GM13976 (cell line): Measurements from ENCODE around the gene TIMP4.

Source experiments
- DNase-seq: peaks from one replicate; pipeline ENCODE4 v3.0.0; 2012; ENCODE audit warnings: low spot score
- in situ Hi-C: fragments of 300-500 bp; cut with MboI; formaldehyde crosslinking; loops from one replicate; pipeline ENCODE4 v1.12.0; 2022; ENCODE audit warnings: low sequenced_read_pairs, mixed read lengths, inconsistent platforms; ENCODE audit not compliant: unreplicated experiment
- TF ChIP-seq, protein P1 (sequence below): IDR thresholded peaks from 2 replicates; pipeline ENCODE4 v1.5.1; 2012; ENCODE audit warnings: borderline replicate concordance, mild to moderate bottlenecking; ENCODE audit not compliant: insufficient read depth; ENCODE audit errors: extremely low read depth, missing control alignments, control extremely low read depth

The TIMP4 gene

DNA sequence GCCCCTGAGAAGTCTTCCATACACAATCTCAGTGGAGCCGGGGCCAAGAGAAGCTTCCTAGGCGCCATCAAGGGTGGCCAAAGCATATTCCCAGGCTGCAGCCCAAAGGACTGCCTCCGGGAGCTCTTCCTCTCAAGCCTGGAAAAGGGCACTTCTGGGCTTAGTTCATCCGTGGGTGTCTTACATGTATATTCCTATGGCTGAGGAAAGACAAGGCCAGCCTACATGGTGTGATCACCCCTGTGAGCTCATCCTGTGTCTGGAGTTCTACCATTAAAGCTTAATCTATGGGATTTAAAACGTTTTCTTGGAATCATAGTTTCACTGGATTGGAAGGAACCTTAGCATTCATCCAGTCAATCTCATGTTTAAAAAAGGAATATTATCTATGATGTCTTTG, 21.9 kb upstream of the TIMP4 start:
- TF ChIP-seq, protein P1, sequence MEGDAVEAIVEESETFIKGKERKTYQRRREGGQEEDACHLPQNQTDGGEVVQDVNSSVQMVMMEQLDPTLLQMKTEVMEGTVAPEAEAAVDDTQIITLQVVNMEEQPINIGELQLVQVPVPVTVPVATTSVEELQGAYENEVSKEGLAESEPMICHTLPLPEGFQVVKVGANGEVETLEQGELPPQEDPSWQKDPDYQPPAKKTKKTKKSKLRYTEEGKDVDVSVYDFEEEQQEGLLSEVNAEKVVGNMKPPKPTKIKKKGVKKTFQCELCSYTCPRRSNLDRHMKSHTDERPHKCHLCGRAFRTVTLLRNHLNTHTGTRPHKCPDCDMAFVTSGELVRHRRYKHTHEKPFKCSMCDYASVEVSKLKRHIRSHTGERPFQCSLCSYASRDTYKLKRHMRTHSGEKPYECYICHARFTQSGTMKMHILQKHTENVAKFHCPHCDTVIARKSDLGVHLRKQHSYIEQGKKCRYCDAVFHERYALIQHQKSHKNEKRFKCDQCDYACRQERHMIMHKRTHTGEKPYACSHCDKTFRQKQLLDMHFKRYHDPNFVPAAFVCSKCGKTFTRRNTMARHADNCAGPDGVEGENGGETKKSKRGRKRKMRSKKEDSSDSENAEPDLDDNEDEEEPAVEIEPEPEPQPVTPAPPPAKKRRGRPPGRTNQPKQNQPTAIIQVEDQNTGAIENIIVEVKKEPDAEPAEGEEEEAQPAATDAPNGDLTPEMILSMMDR: no peak
- in situ Hi-C loops: no loop called here
- no peak for DNase-seq

DNA sequence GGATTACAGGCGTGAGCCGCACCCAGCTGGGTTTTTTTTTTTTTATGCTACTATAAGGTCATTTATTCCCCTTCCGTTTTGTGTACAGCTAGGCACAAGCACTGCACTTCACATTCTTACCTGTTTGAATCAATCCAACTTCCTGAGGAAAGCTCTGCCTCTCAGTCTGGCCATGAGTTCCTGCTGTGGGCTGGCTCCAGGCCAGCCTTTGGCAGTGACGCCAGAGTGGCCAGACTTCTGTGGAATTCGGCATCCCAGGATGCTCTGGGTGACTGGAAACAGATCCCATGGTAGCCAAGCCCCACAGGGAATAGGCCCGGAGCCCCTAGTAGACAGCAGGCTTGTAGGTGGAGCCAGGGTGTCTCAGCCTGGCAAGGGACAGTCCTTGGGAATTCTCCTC, 21.5 kb upstream of the TIMP4 start:
- no peak for DNase-seq
- TF ChIP-seq, protein P1: no peak
- in situ Hi-C loops: no loop called here

DNA sequence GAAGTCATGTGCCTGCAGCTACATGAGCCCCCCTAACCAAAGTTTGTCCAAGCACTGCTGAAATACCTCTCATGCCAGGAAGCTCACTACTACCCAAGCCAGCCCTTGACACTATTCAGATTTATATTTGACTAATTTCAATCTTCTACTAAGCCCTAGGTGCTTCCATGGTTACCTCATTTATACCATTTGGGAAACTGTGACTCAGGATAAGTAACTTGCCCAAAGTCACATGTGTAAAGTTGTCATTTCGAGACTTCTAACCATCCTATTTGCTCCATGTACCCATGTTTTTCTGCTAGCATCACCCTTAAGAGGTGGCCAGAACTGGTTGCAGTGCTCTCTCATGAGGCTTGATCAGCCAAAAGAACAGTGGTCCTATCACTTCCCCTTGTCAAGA, 20.7 kb upstream of the TIMP4 start:
- in situ Hi-C loops: no loop called here
- TF ChIP-seq, protein P1: no peak
- DNase-seq: no peak

DNA sequence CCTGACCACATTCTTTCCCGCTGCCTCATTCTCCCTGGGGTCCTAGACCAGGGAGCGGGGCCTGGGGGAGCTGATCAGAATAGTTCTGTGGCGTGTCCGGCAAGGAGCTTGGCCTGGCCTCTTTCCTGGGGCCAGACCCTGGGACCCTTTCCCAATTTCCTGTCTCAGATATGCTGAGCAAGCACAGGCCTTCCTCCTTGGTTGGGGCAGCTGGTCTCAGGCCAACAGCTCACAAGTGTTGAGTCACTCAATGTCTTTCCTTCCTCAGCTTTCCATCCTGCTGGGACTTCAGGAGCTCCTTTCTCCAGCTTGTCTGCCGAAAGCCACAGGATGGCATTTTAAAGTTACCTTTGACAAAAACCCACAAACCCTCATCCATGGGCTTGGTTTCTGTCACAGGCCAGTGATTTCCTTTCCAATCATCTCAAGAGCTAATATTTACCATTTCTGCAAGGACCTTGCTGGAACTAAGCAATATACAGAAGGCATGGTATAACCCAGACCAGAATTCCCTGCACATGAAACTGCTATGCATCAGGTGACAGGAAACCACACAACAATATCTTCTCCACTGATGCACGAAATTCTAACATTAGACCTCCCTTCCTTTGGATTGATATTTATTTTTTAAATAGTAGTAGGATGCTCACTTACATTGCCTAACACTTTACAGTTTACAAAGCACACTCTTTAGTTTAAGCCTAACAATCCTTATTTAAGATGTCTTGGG, 19.5 kb upstream of the TIMP4 start:
- TF ChIP-seq, protein P1: no peak
- DNase-seq: no peak
- in situ Hi-C loops: no loop called here

DNA sequence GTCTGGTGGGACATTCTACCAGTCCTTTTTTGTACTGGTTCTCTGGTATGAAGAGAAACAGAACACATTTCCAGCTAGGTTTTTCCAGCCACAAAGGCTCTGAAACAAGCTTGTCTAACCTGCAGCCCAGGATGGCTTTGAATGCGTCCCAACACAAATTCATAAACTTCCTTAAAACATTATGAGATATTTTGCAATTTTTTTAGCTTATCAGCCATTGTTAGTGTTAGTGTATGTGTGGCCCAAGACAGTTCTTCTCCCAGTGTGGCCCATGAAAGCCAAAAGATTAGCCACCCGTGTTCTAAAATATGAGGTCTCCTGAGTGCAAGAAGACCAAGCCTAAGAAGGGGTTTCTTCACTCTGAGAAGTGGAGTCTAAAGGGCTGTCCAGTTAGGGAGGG, 18.4 kb upstream of the TIMP4 start:
- TF ChIP-seq, protein P1: no peak
- in situ Hi-C loops: no loop called here
- DNase-seq: no peak

DNA sequence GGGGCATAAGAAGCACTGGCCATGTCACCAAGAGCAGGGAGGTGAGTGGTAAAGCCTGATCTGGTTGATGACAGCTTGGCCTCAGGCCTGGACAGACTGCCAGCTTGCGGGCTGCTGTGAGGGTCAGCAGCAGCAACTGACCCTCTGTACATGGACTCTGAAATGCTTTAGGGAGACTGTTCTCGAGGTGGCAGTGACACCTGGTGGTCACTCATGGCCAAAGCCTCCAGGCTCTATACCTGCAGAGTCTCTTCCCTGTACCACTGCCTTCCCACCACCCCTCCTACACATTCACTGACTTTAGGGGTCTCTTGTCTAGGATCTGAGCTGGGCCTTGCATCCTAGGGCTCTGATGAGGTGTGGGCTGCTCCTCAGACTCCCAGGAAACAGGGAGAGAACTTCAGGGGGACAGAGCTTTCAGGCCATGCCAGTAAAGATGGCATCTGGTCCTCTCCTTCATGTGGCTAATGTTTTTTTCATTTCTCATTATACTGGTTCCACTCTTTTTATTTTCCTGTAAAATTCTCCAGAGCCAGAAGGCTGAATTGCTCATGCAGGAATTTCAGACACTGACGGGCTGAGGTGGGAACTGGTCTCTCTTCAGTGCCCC, 17.2 kb upstream of the TIMP4 start:
- TF ChIP-seq, protein P1: peak; percentile 61
- in situ Hi-C loops: no loop called here
- peak; percentile 61 for DNase-seq
